ENCODE measurements around the gene TPST1. TPM values are rescaled to one million over a fixed set of nuclear protein-coding genes. Genes with fewer than 3 reads are reported as not detected.
A peak's percentile ranks its signal among the peaks of the same experiment; 100 is the strongest.

TPST1 gene
- total and polyA plus RNA-seq, 4 donors = 7.2 to 56.7 (median 34.5) TPM

- Histone ChIP-seq H3K9me3 (ENCODE audit: control insufficient read depth in 4 of 4, insufficient read depth in 3 of 4, low read length in 3 of 4) (peaks cover 0 to 6% (median 1%) of the 10 kb centered on the region in 4 donors), H3K9ac (ENCODE audit: insufficient read depth in 1 of 2, low read length in 2 of 2) (no peak overlapping the region), H3K27me3 (ENCODE audit: control insufficient read depth in 3 of 3, insufficient read depth in 3 of 3, low read length in 2 of 3) (no peaks in the 10 kb centered on the region), H3K36me3 (ENCODE audit: control insufficient read depth in 4 of 4, insufficient read depth in 4 of 4, low read length in 4 of 4) (peaks cover 0 to 4% (median 0%) of the 10 kb centered on the region in 4 donors), H3K4me1 (ENCODE audit: control insufficient read depth in 5 of 5, insufficient read depth in 5 of 5, low read length in 5 of 5) (peaks cover 0 to 4% (median 3%) of the 10 kb centered on the region in 5 donors), H3K4me3 (no peak overlapping the region), H3K27ac (ENCODE audit: low read depth in 1 of 2, low read length in 1 of 2) (no peak overlapping the region)
- DNase-seq (no peak), ATAC-seq (ENCODE audit: insufficient read depth, low FRiP score) (no peak)
- no peak for TF ChIP-seq CTCF (IDR thresholded peaks at IDR 0.05; ENCODE audit: control extremely low read depth, extremely low read depth)
These were observed 92.4 kb downstream of the TPST1 start for GRCh38 chr7:66297579-66297978.

- peaks cover 0 to 12% (median 5%) of the 10 kb centered on the region in 5 donors for H3K4me1 ChIP-seq (ENCODE audit: control insufficient read depth in 5 of 5, insufficient read depth in 5 of 5, low read length in 5 of 5)
- WGBS, 2 donors = 75 to 76% methylated on average over 2 of the region's 2 CpGs
- peaks cover 0 to 4% (median 0%) of the 10 kb centered on the region in 4 donors for H3K36me3 ChIP-seq (ENCODE audit: control insufficient read depth in 4 of 4, insufficient read depth in 4 of 4, low read length in 4 of 4)
- H3K9ac ChIP-seq (ENCODE audit: insufficient read depth in 1 of 2, low read length in 2 of 2) = no peak overlapping the region
- H3K27ac ChIP-seq (ENCODE audit: low read depth in 1 of 2, low read length in 1 of 2) = no peak overlapping the region
- no peaks in the 10 kb centered on the region for H3K27me3 ChIP-seq (ENCODE audit: control insufficient read depth in 3 of 3, insufficient read depth in 3 of 3, low read length in 2 of 3)
- no peak for TF ChIP-seq CTCF (IDR thresholded peaks at IDR 0.05; ENCODE audit: control extremely low read depth, extremely low read depth)
- H3K4me3 ChIP-seq = no peak overlapping the region
- ATAC-seq (ENCODE audit: insufficient read depth, low FRiP score) (peak; percentile 24), DNase-seq (peak in 2 of 3 donors; percentile 49 to 63)
- peaks cover 0 to 6% (median 1%) of the 10 kb centered on the region in 4 donors for H3K9me3 ChIP-seq (ENCODE audit: control insufficient read depth in 4 of 4, insufficient read depth in 3 of 4, low read length in 3 of 4)
These were observed 96.1 kb downstream of the TPST1 start for GRCh38 chr7:66301249-66301648.

GRCh38 chr7:66301737-66302136 lies 96.6 kb downstream of the TPST1 start:
- Histone ChIP-seq H3K36me3 (ENCODE audit: control insufficient read depth in 4 of 4, insufficient read depth in 4 of 4, low read length in 4 of 4) (peaks cover 0 to 4% (median 0%) of the 10 kb centered on the region in 4 donors), H3K4me3 (no peak overlapping the region), H3K9ac (ENCODE audit: insufficient read depth in 1 of 2, low read length in 2 of 2) (no peak overlapping the region), H3K4me1 (ENCODE audit: control insufficient read depth in 5 of 5, insufficient read depth in 5 of 5, low read length in 5 of 5) (peaks cover 0 to 10% (median 5%) of the 10 kb centered on the region in 5 donors), H3K27me3 (ENCODE audit: control insufficient read depth in 3 of 3, insufficient read depth in 3 of 3, low read length in 2 of 3) (no peaks in the 10 kb centered on the region), H3K27ac (ENCODE audit: low read depth in 1 of 2, low read length in 1 of 2) (no peak overlapping the region), H3K9me3 (ENCODE audit: control insufficient read depth in 4 of 4, insufficient read depth in 3 of 4, low read length in 3 of 4) (peaks cover 0 to 6% (median 1%) of the 10 kb centered on the region in 4 donors)
- no peak for TF ChIP-seq CTCF (IDR thresholded peaks at IDR 0.05; ENCODE audit: control extremely low read depth, extremely low read depth)
- DNase-seq = no peak
- 56 to 66% methylated on average over 3 of the region's 3 CpGs for WGBS, 2 donors
- no peak for ATAC-seq (ENCODE audit: insufficient read depth, low FRiP score)

Data from lung (tissue), 12 donors.